Gastroesophageal sphincter (tissue), 3 donors: ENCODE measurements around the gene NLRP4.

Source experiments
- CTCF ChIP-seq, 4 experiments: fragments of 200-600 bp in 2 of 4; fragments of 450-650 bp in 2 of 4; sonication (generic) in 1 of 4; IDR thresholded peaks; one replicate each; pipeline ENCODE4 v1.5.1; 2017 to 2019; ENCODE audit warnings: antibody characterized with exemption in 4 of 4, mild to moderate bottlenecking in 2 of 4, moderate library complexity in 2 of 4
- POLR2A ChIP-seq, 2 donors: fragments of 450-650 bp; IDR thresholded peaks; one replicate each; pipeline ENCODE4 v1.6.1; 2017; ENCODE audit warnings: antibody characterized with exemption in 2 of 2, mild to moderate bottlenecking in 2 of 2, moderate library complexity in 1 of 2

- TF ChIP-seq CTCF (IDR thresholded peaks at IDR 0.05) (no peak), POLR2A (IDR thresholded peaks at IDR 0.05) (no peak)
These were observed 30.2 kb downstream of the NLRP4 start for GRCh38 chr19:55866521-55866920.
